ENCODE results near the gene TULP4. TPM values are rescaled to one million over a fixed set of nuclear protein-coding genes. Genes with fewer than 3 reads are reported as not detected.

The TULP4 gene
- total RNA-seq, 6 experiments from 2014 or later, result 27.0 to 42.4 (median 32.3) TPM

- no peak for DNase-seq
- Histone ChIP-seq H3K36me3 (no peaks in the 10 kb centered on the region), H3K27ac (no peak overlapping the region), H3K9me3 (no peaks in the 10 kb centered on the region), H3K4me3 (no peak overlapping the region), H3K4me1 (no peaks in the 10 kb centered on the region), H3K27me3 (no peaks in the 10 kb centered on the region)
- no peak for ATAC-seq
- WGBS (ENCODE audit: insufficient coverage, low coverage, low lambda C conversion rate, missing lambda C conversion rate), result 93% methylated on average over 4 of the region's 4 CpGs
- TF ChIP-seq POLR2A (IDR thresholded peaks at IDR 0.05), result no peak
- TF ChIP-seq, protein P1, sequence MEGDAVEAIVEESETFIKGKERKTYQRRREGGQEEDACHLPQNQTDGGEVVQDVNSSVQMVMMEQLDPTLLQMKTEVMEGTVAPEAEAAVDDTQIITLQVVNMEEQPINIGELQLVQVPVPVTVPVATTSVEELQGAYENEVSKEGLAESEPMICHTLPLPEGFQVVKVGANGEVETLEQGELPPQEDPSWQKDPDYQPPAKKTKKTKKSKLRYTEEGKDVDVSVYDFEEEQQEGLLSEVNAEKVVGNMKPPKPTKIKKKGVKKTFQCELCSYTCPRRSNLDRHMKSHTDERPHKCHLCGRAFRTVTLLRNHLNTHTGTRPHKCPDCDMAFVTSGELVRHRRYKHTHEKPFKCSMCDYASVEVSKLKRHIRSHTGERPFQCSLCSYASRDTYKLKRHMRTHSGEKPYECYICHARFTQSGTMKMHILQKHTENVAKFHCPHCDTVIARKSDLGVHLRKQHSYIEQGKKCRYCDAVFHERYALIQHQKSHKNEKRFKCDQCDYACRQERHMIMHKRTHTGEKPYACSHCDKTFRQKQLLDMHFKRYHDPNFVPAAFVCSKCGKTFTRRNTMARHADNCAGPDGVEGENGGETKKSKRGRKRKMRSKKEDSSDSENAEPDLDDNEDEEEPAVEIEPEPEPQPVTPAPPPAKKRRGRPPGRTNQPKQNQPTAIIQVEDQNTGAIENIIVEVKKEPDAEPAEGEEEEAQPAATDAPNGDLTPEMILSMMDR (IDR thresholded peaks at IDR 0.05), result no peak
- intact Hi-C loops (cut with DNase I), result no loop called here
These were observed 118.8 kb downstream of the TULP4 start for GRCh38 chr6:158431036-158431435.

- Histone ChIP-seq H3K9me3 (no peaks in the 10 kb centered on the region), H3K27me3 (no peaks in the 10 kb centered on the region), H3K4me1 (no peaks in the 10 kb centered on the region), H3K27ac (no peak overlapping the region), H3K36me3 (no peaks in the 10 kb centered on the region), H3K4me3 (no peak overlapping the region)
- TF ChIP-seq POLR2A (IDR thresholded peaks at IDR 0.05), result no peak
- TF ChIP-seq, protein P1 (IDR thresholded peaks at IDR 0.05), result no peak
- no peak for DNase-seq
- no peak for ATAC-seq
- intact Hi-C loops (cut with DNase I), result no loop called here
- WGBS (ENCODE audit: insufficient coverage, low coverage, low lambda C conversion rate, missing lambda C conversion rate), result 93% methylated on average over 6 of the region's 13 CpGs
These were observed 119.3 kb downstream of the TULP4 start for GRCh38 chr6:158431560-158431959.

DNA sequence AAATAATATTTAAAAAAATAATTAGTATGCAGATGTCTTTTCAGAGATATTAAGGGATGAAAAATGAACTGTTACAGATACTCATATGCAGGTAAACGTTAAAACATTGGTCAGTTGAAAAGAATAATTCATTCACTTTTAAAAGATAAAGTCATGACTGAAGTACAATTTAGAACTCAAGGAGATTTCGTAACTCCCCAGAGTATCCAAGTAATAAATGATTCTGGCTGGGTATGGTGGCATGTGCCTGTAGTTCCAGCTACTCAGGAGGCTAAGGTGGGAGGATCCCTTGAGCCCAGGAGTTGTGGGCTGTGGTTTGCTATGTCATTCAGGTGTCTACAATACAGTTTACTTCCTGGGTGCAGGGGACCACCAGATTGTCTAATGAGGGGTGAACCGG, 125.3 kb downstream of the TULP4 start:
- intact Hi-C loops (cut with DNase I), result no loop called here
- DNase-seq (no peak), ATAC-seq (no peak)
- Histone ChIP-seq H3K4me3 (no peak overlapping the region), H3K27me3 (no peaks in the 10 kb centered on the region), H3K4me1 (no peaks in the 10 kb centered on the region), H3K9me3 (no peaks in the 10 kb centered on the region), H3K36me3 (no peaks in the 10 kb centered on the region), H3K27ac (no peak overlapping the region)
- no peak for TF ChIP-seq POLR2A (IDR thresholded peaks at IDR 0.05)
- TF ChIP-seq, protein P1 (IDR thresholded peaks at IDR 0.05), result no peak
- 89% methylated on average over 3 of the region's 3 CpGs for WGBS (ENCODE audit: insufficient coverage, low coverage, low lambda C conversion rate, missing lambda C conversion rate)

DNA sequence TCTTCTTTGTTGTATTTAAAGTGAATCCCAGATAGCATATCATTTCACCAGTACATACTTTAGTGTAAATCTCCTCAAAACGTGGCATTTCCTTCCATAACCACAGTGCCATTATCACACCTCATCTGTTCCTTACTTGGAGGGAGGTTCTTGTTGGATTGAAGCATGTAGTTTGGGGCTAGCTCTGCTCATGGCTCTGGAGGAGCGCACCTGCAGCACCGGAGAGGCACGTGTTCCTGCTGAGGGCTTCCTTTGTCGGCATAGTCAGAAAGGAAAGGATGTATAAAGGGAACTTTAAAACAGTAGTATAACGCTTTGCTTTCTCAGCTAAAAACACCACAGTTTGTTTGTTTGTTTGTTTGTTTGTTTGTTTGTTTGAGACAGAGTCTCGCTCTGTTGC, 126.0 kb downstream of the TULP4 start:
- no peak for TF ChIP-seq POLR2A (IDR thresholded peaks at IDR 0.05)
- TF ChIP-seq, protein P1 (IDR thresholded peaks at IDR 0.05), result no peak
- H3K4me1 ChIP-seq, result no peaks in the 10 kb centered on the region
- no peak overlapping the region for H3K4me3 ChIP-seq
- DNase-seq (no peak), ATAC-seq (no peak)
- no peaks in the 10 kb centered on the region for H3K36me3 ChIP-seq
- H3K27me3 ChIP-seq, result no peaks in the 10 kb centered on the region
- WGBS (ENCODE audit: insufficient coverage, low coverage, low lambda C conversion rate, missing lambda C conversion rate), result 79% methylated on average over 6 of the region's 7 CpGs
- intact Hi-C loops (cut with DNase I), result no loop called here
- H3K9me3 ChIP-seq, result no peaks in the 10 kb centered on the region
- H3K27ac ChIP-seq, result no peak overlapping the region

GRCh38 chr6:158439255-158439654, 127.0 kb downstream of the TULP4 start:
- Histone ChIP-seq H3K27ac (no peak overlapping the region), H3K36me3 (no peaks in the 10 kb centered on the region), H3K9me3 (no peaks in the 10 kb centered on the region), H3K4me3 (no peak overlapping the region), H3K4me1 (no peaks in the 10 kb centered on the region), H3K27me3 (no peaks in the 10 kb centered on the region)
- ATAC-seq (no peak), DNase-seq (no peak)
- TF ChIP-seq POLR2A (IDR thresholded peaks at IDR 0.05), result no peak
- TF ChIP-seq, protein P1 (IDR thresholded peaks at IDR 0.05), result no peak
- intact Hi-C loops (cut with DNase I), result no loop called here
